Measurements from ENCODE around the gene CGB3.

Gene CGB3

GRCh38 chr19:49011194-49011593, 12.9 kb downstream of the CGB3 start:
- Mint-ChIP-seq H3K9me3 (no peaks in the 10 kb centered on the region), H3K4me3 (no peak overlapping the region), H3K27ac (no peak overlapping the region), H3K36me3 (ENCODE audit: low read depth) (peaks cover 47% of the 10 kb centered on the region), H3K27me3 (ENCODE audit: low read depth, poor library complexity) (peaks cover 3% of the 10 kb centered on the region), H3K4me1 (no peaks in the 10 kb centered on the region)
- TF ChIP-seq CTCF (IDR thresholded peaks at IDR 0.05), result no peak
- DNase-seq, result no peak

GRCh38 chr19:49010453-49010852, 13.7 kb downstream of the CGB3 start:
- no peak overlapping the region for H3K27ac Mint-ChIP-seq
- DNase-seq, result no peak
- H3K27me3 Mint-ChIP-seq (ENCODE audit: low read depth, poor library complexity), result peaks cover 3% of the 10 kb centered on the region
- no peaks in the 10 kb centered on the region for H3K9me3 Mint-ChIP-seq
- TF ChIP-seq CTCF (IDR thresholded peaks at IDR 0.05), result no peak
- H3K36me3 Mint-ChIP-seq (ENCODE audit: low read depth), result peaks cover 47% of the 10 kb centered on the region
- H3K4me3 Mint-ChIP-seq, result no peak overlapping the region
- no peaks in the 10 kb centered on the region for H3K4me1 Mint-ChIP-seq

GRCh38 chr19:49009828-49010227, 14.3 kb downstream of the CGB3 start:
- Mint-ChIP-seq H3K4me1 (no peaks in the 10 kb centered on the region), H3K4me3 (no peak overlapping the region), H3K27me3 (ENCODE audit: low read depth, poor library complexity) (peaks cover 3% of the 10 kb centered on the region), H3K36me3 (ENCODE audit: low read depth) (peaks cover 49% of the 10 kb centered on the region), H3K27ac (no peak overlapping the region), H3K9me3 (no peaks in the 10 kb centered on the region)
- TF ChIP-seq CTCF (IDR thresholded peaks at IDR 0.05), result no peak
- DNase-seq, result no peak

- Mint-ChIP-seq H3K4me3 (no peak overlapping the region), H3K4me1 (no peaks in the 10 kb centered on the region), H3K27me3 (ENCODE audit: low read depth, poor library complexity) (peaks cover 3% of the 10 kb centered on the region), H3K9me3 (no peaks in the 10 kb centered on the region), H3K36me3 (ENCODE audit: low read depth) (peaks cover 53% of the 10 kb centered on the region), H3K27ac (no peak overlapping the region)
- no peak for DNase-seq
- TF ChIP-seq CTCF (IDR thresholded peaks at IDR 0.05), result no peak
Observed at GRCh38 chr19:49006905-49007304, 17.2 kb downstream of the CGB3 start.

- no peak overlapping the region for H3K4me3 Mint-ChIP-seq
- H3K36me3 Mint-ChIP-seq (ENCODE audit: low read depth), result peaks cover 44% of the 10 kb centered on the region
- H3K9me3 Mint-ChIP-seq, result no peaks in the 10 kb centered on the region
- H3K27ac Mint-ChIP-seq, result no peak overlapping the region
- H3K27me3 Mint-ChIP-seq (ENCODE audit: low read depth, poor library complexity), result no peaks in the 10 kb centered on the region
- no peak for TF ChIP-seq CTCF (IDR thresholded peaks at IDR 0.05)
- DNase-seq, result no peak
- no peaks in the 10 kb centered on the region for H3K4me1 Mint-ChIP-seq
Observed at GRCh38 chr19:49004964-49005614, 19.0 kb downstream of the CGB3 start.

GRCh38 chr19:49004133-49004532, 20.0 kb downstream of the CGB3 start:
- Mint-ChIP-seq H3K9me3 (no peaks in the 10 kb centered on the region), H3K4me1 (no peaks in the 10 kb centered on the region), H3K27ac (no peak overlapping the region), H3K27me3 (ENCODE audit: low read depth, poor library complexity) (no peaks in the 10 kb centered on the region), H3K36me3 (ENCODE audit: low read depth) (peaks cover 50% of the 10 kb centered on the region), H3K4me3 (no peak overlapping the region)
- TF ChIP-seq CTCF (IDR thresholded peaks at IDR 0.05), result no peak
- no peak for DNase-seq

Measured in nephron progenitor cell (in vitro differentiated cells).